ENCODE data around the gene TAC1. TPM values are rescaled to one million over a fixed set of nuclear protein-coding genes. Genes with fewer than 3 reads are reported as not detected.
"Not testable (repeated sequence)": the region's sequence is repeated elsewhere in the genome, so short reads cannot be mapped to it uniquely, and the experiment has no call there.

The TAC1 gene
- total and polyA plus RNA-seq, 4 donors: 14.3 to 105 (median 88.6) TPM

- Histone ChIP-seq H3K9me3 (ENCODE audit: control insufficient read depth, insufficient read depth, low read length) (no peaks in the 10 kb centered on the region), H3K4me3 (ENCODE audit: low read depth, low read length) (no peak overlapping the region), H3K4me1 (ENCODE audit: control insufficient read depth, insufficient read depth, low read length) (peaks cover 24% of the 10 kb centered on the region), H3K36me3 (ENCODE audit: control insufficient read depth, insufficient read depth, low read length) (no peaks in the 10 kb centered on the region), H3K27ac (ENCODE audit: low read depth, low read length) (no peak overlapping the region), H3K27me3 (ENCODE audit: control insufficient read depth, insufficient read depth, low read length) (peaks cover 51% of the 10 kb centered on the region)
- DNase-seq (ENCODE audit: low read depth in 4 of 6, low spot score in 6 of 6): no peak
- no CpG with 5 or more reads among the region's 2 CpGs for WGBS (ENCODE audit: insufficient coverage)
These were observed 2.4 kb downstream of the TAC1 start for GRCh38 chr7:97734255-97734654.

GRCh38 chr7:97735075-97735474, 3.2 kb downstream of the TAC1 start:
- peaks cover 24% of the 10 kb centered on the region for H3K4me1 ChIP-seq (ENCODE audit: control insufficient read depth, insufficient read depth, low read length)
- H3K4me3 ChIP-seq (ENCODE audit: low read depth, low read length): no peak overlapping the region
- H3K36me3 ChIP-seq (ENCODE audit: control insufficient read depth, insufficient read depth, low read length): no peaks in the 10 kb centered on the region
- WGBS (ENCODE audit: insufficient coverage): 73% methylated on average over 2 of the region's 3 CpGs
- no peak overlapping the region for H3K27ac ChIP-seq (ENCODE audit: low read depth, low read length)
- no peak for DNase-seq (ENCODE audit: low read depth in 4 of 6, low spot score in 6 of 6)
- no peaks in the 10 kb centered on the region for H3K9me3 ChIP-seq (ENCODE audit: control insufficient read depth, insufficient read depth, low read length)
- peaks cover 51% of the 10 kb centered on the region for H3K27me3 ChIP-seq (ENCODE audit: control insufficient read depth, insufficient read depth, low read length)

GRCh38 chr7:97748482-97748881, 16.6 kb downstream of the TAC1 start:
- Histone ChIP-seq H3K27me3 (ENCODE audit: control insufficient read depth, insufficient read depth, low read length) (no peaks in the 10 kb centered on the region), H3K4me1 (ENCODE audit: control insufficient read depth, insufficient read depth, low read length) (no peaks in the 10 kb centered on the region), H3K4me3 (ENCODE audit: low read depth, low read length) (no peak overlapping the region), H3K36me3 (ENCODE audit: control insufficient read depth, insufficient read depth, low read length) (no peaks in the 10 kb centered on the region), H3K9me3 (ENCODE audit: control insufficient read depth, insufficient read depth, low read length) (no peaks in the 10 kb centered on the region), H3K27ac (ENCODE audit: low read depth, low read length) (no peak overlapping the region)
- DNase-seq (ENCODE audit: low read depth in 4 of 6, low spot score in 6 of 6): no peak

- Histone ChIP-seq H3K36me3 (ENCODE audit: control insufficient read depth, insufficient read depth, low read length) (no peaks in the 10 kb centered on the region), H3K9me3 (ENCODE audit: control insufficient read depth, insufficient read depth, low read length) (no peaks in the 10 kb centered on the region), H3K27me3 (ENCODE audit: control insufficient read depth, insufficient read depth, low read length) (no peaks in the 10 kb centered on the region), H3K27ac (ENCODE audit: low read depth, low read length) (no peak overlapping the region), H3K4me3 (ENCODE audit: low read depth, low read length) (no peak overlapping the region), H3K4me1 (ENCODE audit: control insufficient read depth, insufficient read depth, low read length) (no peaks in the 10 kb centered on the region)
- no CpG with 5 or more reads among the region's 2 CpGs for WGBS (ENCODE audit: insufficient coverage)
- no peak for DNase-seq (ENCODE audit: low read depth in 4 of 6, low spot score in 6 of 6)
These were observed 19.7 kb downstream of the TAC1 start for GRCh38 chr7:97751566-97751965.

- no peak overlapping the region for H3K4me3 ChIP-seq (ENCODE audit: low read depth, low read length)
- H3K27me3 ChIP-seq (ENCODE audit: control insufficient read depth, insufficient read depth, low read length): no peaks in the 10 kb centered on the region
- no peaks in the 10 kb centered on the region for H3K9me3 ChIP-seq (ENCODE audit: control insufficient read depth, insufficient read depth, low read length)
- WGBS (ENCODE audit: insufficient coverage): no CpG with 5 or more reads among the region's 1 CpG
- no peak overlapping the region for H3K27ac ChIP-seq (ENCODE audit: low read depth, low read length)
- no peak for DNase-seq (ENCODE audit: low read depth in 4 of 6, low spot score in 6 of 6)
- H3K4me1 ChIP-seq (ENCODE audit: control insufficient read depth, insufficient read depth, low read length): no peaks in the 10 kb centered on the region
- no peaks in the 10 kb centered on the region for H3K36me3 ChIP-seq (ENCODE audit: control insufficient read depth, insufficient read depth, low read length)
These were observed 20.3 kb downstream of the TAC1 start for GRCh38 chr7:97752215-97752614.

- no peak for DNase-seq (ENCODE audit: low read depth in 4 of 6, low spot score in 6 of 6)
- WGBS (ENCODE audit: insufficient coverage): 100% methylated on average over 1 of the region's 2 CpGs
- H3K4me3 ChIP-seq (ENCODE audit: low read depth, low read length): no peak overlapping the region
- H3K27me3 ChIP-seq (ENCODE audit: control insufficient read depth, insufficient read depth, low read length): no peaks in the 10 kb centered on the region
- no peaks in the 10 kb centered on the region for H3K9me3 ChIP-seq (ENCODE audit: control insufficient read depth, insufficient read depth, low read length)
- H3K36me3 ChIP-seq (ENCODE audit: control insufficient read depth, insufficient read depth, low read length): no peaks in the 10 kb centered on the region
- H3K4me1 ChIP-seq (ENCODE audit: control insufficient read depth, insufficient read depth, low read length): no peaks in the 10 kb centered on the region
- no peak overlapping the region for H3K27ac ChIP-seq (ENCODE audit: low read depth, low read length)
These were observed 25.9 kb downstream of the TAC1 start for GRCh38 chr7:97757824-97758223.

GRCh38 chr7:97770850-97771249, 39.0 kb downstream of the TAC1 start:
- Histone ChIP-seq H3K27me3 (ENCODE audit: control insufficient read depth, insufficient read depth, low read length) (no peaks in the 10 kb centered on the region), H3K9me3 (ENCODE audit: control insufficient read depth, insufficient read depth, low read length) (no peaks in the 10 kb centered on the region), H3K4me1 (ENCODE audit: control insufficient read depth, insufficient read depth, low read length) (no peaks in the 10 kb centered on the region), H3K36me3 (ENCODE audit: control insufficient read depth, insufficient read depth, low read length) (no peaks in the 10 kb centered on the region), H3K27ac (ENCODE audit: low read depth, low read length) (no peak overlapping the region), H3K4me3 (ENCODE audit: low read depth, low read length) (no peak overlapping the region)
- no peak for DNase-seq (ENCODE audit: low read depth in 4 of 6, low spot score in 6 of 6)
- no CpG with 5 or more reads among the region's 5 CpGs for WGBS (ENCODE audit: insufficient coverage)

- Histone ChIP-seq H3K9me3 (ENCODE audit: control insufficient read depth, insufficient read depth, low read length) (no peaks in the 10 kb centered on the region), H3K4me1 (ENCODE audit: control insufficient read depth, insufficient read depth, low read length) (no peaks in the 10 kb centered on the region), H3K4me3 (ENCODE audit: low read depth, low read length) (no peak overlapping the region), H3K27ac (ENCODE audit: low read depth, low read length) (no peak overlapping the region), H3K27me3 (ENCODE audit: control insufficient read depth, insufficient read depth, low read length) (no peaks in the 10 kb centered on the region), H3K36me3 (ENCODE audit: control insufficient read depth, insufficient read depth, low read length) (no peaks in the 10 kb centered on the region)
- no CpG with 5 or more reads among the region's 6 CpGs for WGBS (ENCODE audit: insufficient coverage)
- no peak for DNase-seq (ENCODE audit: low read depth in 4 of 6, low spot score in 6 of 6)
These were observed 39.7 kb downstream of the TAC1 start for GRCh38 chr7:97771576-97771975.

- Histone ChIP-seq H3K36me3 (ENCODE audit: control insufficient read depth, insufficient read depth, low read length) (no peaks in the 10 kb centered on the region), H3K9me3 (ENCODE audit: control insufficient read depth, insufficient read depth, low read length) (no peaks in the 10 kb centered on the region), H3K27me3 (ENCODE audit: control insufficient read depth, insufficient read depth, low read length) (no peaks in the 10 kb centered on the region), H3K4me3 (ENCODE audit: low read depth, low read length) (no peak overlapping the region), H3K27ac (ENCODE audit: low read depth, low read length) (no peak overlapping the region), H3K4me1 (ENCODE audit: control insufficient read depth, insufficient read depth, low read length) (no peaks in the 10 kb centered on the region)
- no CpG with 5 or more reads among the region's 4 CpGs for WGBS (ENCODE audit: insufficient coverage)
- no peak for DNase-seq (ENCODE audit: low read depth in 4 of 6, low spot score in 6 of 6)
These were observed 40.4 kb downstream of the TAC1 start for GRCh38 chr7:97772045-97772901.

- not testable (repeated sequence) for H3K27ac ChIP-seq (ENCODE audit: low read depth, low read length); H3K4me3 ChIP-seq (ENCODE audit: low read depth, low read length); DNase-seq (ENCODE audit: low read depth in 4 of 6, low spot score in 6 of 6); H3K4me1 ChIP-seq (ENCODE audit: control insufficient read depth, insufficient read depth, low read length); H3K9me3 ChIP-seq (ENCODE audit: control insufficient read depth, insufficient read depth, low read length); H3K36me3 ChIP-seq (ENCODE audit: control insufficient read depth, insufficient read depth, low read length); H3K27me3 ChIP-seq (ENCODE audit: control insufficient read depth, insufficient read depth, low read length)
- WGBS (ENCODE audit: insufficient coverage): 100% methylated on average over 4 of the region's 7 CpGs
These were observed 54.5 kb downstream of the TAC1 start for GRCh38 chr7:97786398-97786797.

Measured in spinal cord (tissue), 10 donors.